Right atrium auricular region (tissue), 2 donors: ENCODE data around the gene AKR7A2. TPM values are rescaled to one million over a fixed set of nuclear protein-coding genes. Genes with fewer than 3 reads are reported as not detected.

Source experiments
- DNase-seq: peaks from one replicate; pipeline ENCODE4 v3.0.0-alpha.2; 2019; ENCODE audit warnings: low spot score
- H3K27ac ChIP-seq, 2 donors: fragments of 200-600 bp; sonication (generic); 1 replicate in 1 of 2; 2 replicates in 1 of 2; pipeline ENCODE4 v1.5.1; 2016 to 2019
- H3K27me3 ChIP-seq, 2 donors: fragments of 200-600 bp; sonication (generic); one replicate each; pipeline versions ENCODE4 v1.5.1 to v1.6.0; 2017 to 2019
- H3K36me3 ChIP-seq: fragments of 200-600 bp; sonication (generic); one replicate; pipeline ENCODE4 v1.5.1; 2016
- H3K4me1 ChIP-seq, 2 donors: fragments of 200-600 bp; sonication (generic); one replicate each; pipeline versions ENCODE4 v1.5.1 to v1.6.0; 2017 to 2019
- H3K4me3 ChIP-seq, 2 donors: fragments of 200-600 bp; sonication (generic); 1 replicate in 1 of 2; 2 replicates in 1 of 2; pipeline ENCODE4 v1.5.1; 2017 to 2019; ENCODE audit warnings: mild to moderate bottlenecking in 1 of 2, moderate library complexity in 1 of 2
- H3K9me3 ChIP-seq, 2 donors: fragments of 200-600 bp; sonication (generic); one replicate each; pipeline ENCODE4 v1.5.1; 2019
- CTCF ChIP-seq, 2 donors: fragments of 200-600 bp; sonication (generic); IDR thresholded peaks; one replicate each; pipeline ENCODE4 v1.5.1; 2019; ENCODE audit warnings: antibody characterized with exemption in 2 of 2
- total RNA-seq, 2 donors: library from RNA; depleted of rRNA; stranded (reverse); fragments of >200 nt; gene quantifications; one replicate each; pipeline ENCODE4 v1.1.0, GENCODE V29; 2016

Gene AKR7A2
- total RNA-seq, 2 donors from 2014 or later: 51.1 to 69.3 TPM

- Histone ChIP-seq H3K4me1 (no peaks in the 10 kb centered on the region), H3K4me3 (no peak overlapping the region), H3K36me3 (peaks cover 50% of the 10 kb centered on the region), H3K27me3 (no peaks in the 10 kb centered on the region), H3K27ac (no peak overlapping the region), H3K9me3 (no peaks in the 10 kb centered on the region)
- DNase-seq: no peak
- TF ChIP-seq CTCF (IDR thresholded peaks at IDR 0.05): no peak
Observed at GRCh38 chr1:19323987-19324664, 12.2 kb upstream of the AKR7A2 start.

- Histone ChIP-seq H3K9me3 (no peaks in the 10 kb centered on the region), H3K36me3 (peaks cover 39% of the 10 kb centered on the region), H3K27ac (no peak overlapping the region), H3K4me3 (no peak overlapping the region), H3K4me1 (peaks cover 0 to 5% of the 10 kb centered on the region in 2 donors), H3K27me3 (no peaks in the 10 kb centered on the region)
- no peak for TF ChIP-seq CTCF (IDR thresholded peaks at IDR 0.05)
- DNase-seq: no peak
Observed at GRCh38 chr1:19322481-19322880, 10.5 kb upstream of the AKR7A2 start.

GRCh38 chr1:19321071-19321470 is 9.1 kb upstream of the AKR7A2 start:
- H3K27ac ChIP-seq: no peak overlapping the region
- no peaks in the 10 kb centered on the region for H3K27me3 ChIP-seq
- no peaks in the 10 kb centered on the region for H3K9me3 ChIP-seq
- peaks cover 0 to 8% of the 10 kb centered on the region in 2 donors for H3K4me1 ChIP-seq
- peaks cover 25% of the 10 kb centered on the region for H3K36me3 ChIP-seq
- DNase-seq: no peak
- no peak for TF ChIP-seq CTCF (IDR thresholded peaks at IDR 0.05)
- no peak overlapping the region for H3K4me3 ChIP-seq

GRCh38 chr1:19319196-19319595 is 7.3 kb upstream of the AKR7A2 start:
- H3K27me3 ChIP-seq: no peaks in the 10 kb centered on the region
- DNase-seq: no peak

GRCh38 chr1:19317126-19317910 is 5.4 kb upstream of the AKR7A2 start:
- no peaks in the 10 kb centered on the region for H3K27me3 ChIP-seq
- H3K27ac ChIP-seq: no peak overlapping the region
- H3K9me3 ChIP-seq: no peaks in the 10 kb centered on the region
- peaks cover 5% of the 10 kb centered on the region for H3K36me3 ChIP-seq
- no peak for DNase-seq
- no peak overlapping the region for H3K4me3 ChIP-seq
- H3K4me1 ChIP-seq: peaks cover 0 to 21% of the 10 kb centered on the region in 2 donors
- TF ChIP-seq CTCF (IDR thresholded peaks at IDR 0.05): no peak

More at GRCh38 chr1:19319196-19319595, 7.3 kb upstream of the AKR7A2 start:
- Histone ChIP-seq H3K36me3 (peaks cover 7% of the 10 kb centered on the region), H3K27ac (no peak overlapping the region), H3K4me3 (no peak overlapping the region), H3K4me1 (peaks cover 0 to 8% of the 10 kb centered on the region in 2 donors), H3K9me3 (no peaks in the 10 kb centered on the region)
- TF ChIP-seq CTCF (IDR thresholded peaks at IDR 0.05): no peak
